ENCODE results near the gene RINL.

DNA sequence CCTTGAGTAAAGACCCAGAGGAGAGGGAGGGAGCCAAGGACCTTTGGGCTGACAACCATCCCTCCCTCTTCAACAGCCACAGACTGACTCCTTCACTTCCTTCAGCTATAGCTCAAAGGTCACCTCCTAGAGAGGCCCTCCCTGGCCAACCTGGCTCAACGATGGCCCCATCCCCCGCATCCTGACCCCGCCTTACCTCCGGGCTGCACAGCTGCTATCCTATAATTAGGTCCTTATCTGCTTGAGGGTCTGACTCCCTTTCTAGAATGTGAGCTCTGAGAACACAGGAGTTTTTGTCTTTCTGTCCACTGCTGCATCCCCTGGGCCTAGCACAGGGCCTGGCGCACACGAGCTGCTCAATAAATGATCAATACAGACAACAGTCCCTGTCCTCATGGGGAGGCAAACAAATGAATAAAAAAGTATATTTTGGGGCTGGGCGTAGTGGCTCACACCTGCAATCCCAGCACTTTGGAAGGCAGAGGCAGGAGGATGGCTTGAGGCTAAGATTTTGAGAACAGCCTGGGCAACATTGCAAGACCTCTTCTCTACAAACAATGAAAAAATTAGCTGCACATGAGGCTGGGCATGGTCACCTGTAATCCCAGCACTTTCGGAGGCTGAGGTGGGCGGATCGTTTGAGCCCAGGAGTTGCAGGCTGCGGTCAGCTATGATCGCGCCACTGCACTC lies 58.7 kb downstream of the RINL start:
- TF ChIP-seq, protein P1, sequence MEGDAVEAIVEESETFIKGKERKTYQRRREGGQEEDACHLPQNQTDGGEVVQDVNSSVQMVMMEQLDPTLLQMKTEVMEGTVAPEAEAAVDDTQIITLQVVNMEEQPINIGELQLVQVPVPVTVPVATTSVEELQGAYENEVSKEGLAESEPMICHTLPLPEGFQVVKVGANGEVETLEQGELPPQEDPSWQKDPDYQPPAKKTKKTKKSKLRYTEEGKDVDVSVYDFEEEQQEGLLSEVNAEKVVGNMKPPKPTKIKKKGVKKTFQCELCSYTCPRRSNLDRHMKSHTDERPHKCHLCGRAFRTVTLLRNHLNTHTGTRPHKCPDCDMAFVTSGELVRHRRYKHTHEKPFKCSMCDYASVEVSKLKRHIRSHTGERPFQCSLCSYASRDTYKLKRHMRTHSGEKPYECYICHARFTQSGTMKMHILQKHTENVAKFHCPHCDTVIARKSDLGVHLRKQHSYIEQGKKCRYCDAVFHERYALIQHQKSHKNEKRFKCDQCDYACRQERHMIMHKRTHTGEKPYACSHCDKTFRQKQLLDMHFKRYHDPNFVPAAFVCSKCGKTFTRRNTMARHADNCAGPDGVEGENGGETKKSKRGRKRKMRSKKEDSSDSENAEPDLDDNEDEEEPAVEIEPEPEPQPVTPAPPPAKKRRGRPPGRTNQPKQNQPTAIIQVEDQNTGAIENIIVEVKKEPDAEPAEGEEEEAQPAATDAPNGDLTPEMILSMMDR (IDR thresholded peaks at IDR 0.05; ENCODE audit: borderline replicate concordance, extremely low read depth, low read length, poor library complexity, severe bottlenecking) = no peak
- no peak for TF ChIP-seq EZH2 (IDR thresholded peaks at IDR 0.05; ENCODE audit: borderline replicate concordance, low read depth, low read length, severe bottlenecking)

Measured in DND-41 (cell line).